CD4-positive, alpha-beta T cell treated with Interleukin-10 for 1 hour (primary cell): ENCODE results near the gene TRIM15.
"Not testable (repeated sequence)": the region's sequence is repeated elsewhere in the genome, so short reads cannot be mapped to it uniquely, and the experiment has no call there.

Experiments
- DNase-seq: peaks from one replicate; pipeline ENCODE4 v3.0.0-alpha.2; 2020

Gene TRIM15

DNA sequence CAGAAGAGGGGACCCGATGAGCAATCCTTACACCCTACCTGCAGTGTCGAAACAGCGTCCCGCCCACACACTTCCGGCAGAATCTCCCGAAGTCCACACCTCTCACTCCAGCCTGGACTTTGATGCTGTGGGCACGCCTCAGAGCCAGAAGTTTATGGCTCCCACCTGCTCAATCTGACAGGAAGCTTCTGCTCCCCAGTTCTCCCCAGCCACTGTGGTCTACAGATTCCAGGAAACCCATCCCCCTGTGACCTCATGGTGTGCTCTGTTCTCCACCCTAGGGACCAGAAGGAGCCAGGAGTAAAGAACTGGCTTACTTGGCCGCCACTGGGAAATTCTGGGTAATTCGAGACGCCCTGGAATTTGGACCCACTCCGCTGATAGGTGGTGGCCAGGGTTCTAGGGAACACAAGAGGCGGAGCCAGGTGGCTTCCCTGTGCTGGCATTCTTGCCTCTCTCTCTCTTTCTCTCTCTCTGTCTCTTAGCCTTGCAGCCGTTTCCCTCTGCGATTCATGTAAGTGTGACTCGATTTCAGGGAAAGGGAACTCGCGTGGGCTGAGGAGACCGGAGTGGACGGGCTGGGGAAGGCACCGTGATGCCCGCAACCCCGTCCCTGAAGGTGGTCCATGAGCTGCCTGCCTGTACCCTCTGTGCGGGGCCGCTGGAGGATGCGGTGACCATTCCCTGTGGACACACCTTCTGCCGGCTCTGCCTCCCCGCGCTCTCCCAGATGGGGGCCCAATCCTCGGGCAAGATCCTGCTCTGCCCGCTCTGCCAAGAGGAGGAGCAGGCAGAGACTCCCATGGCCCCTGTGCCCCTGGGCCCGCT is at the start of gene TRIM15:
TRIM15 (plus strand) TSS at position 457 of the 828 bp plus-strand sequence; CDS start at position 596, 139 bp downstream.
- peak; percentile 27 for DNase-seq

DNA sequence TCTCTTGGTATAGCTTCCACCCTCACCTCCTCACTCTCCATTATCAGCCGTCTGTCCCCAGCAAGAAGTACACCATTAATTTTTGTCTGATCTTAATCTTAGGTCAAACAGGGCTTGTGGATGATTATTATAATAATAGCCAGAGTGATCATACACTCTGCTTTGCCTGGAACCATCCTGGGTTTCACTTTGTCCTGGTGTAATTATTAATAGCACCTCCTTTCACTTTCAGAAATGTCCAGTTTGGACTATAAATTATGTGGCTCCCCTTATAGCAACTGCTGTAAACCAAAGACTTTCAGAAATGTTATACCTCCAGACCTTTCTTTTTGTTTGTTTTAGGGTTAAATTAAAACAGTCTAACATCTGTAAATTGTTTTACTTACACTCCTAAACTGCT is 49.5 kb upstream of the TRIM15 start:
- DNase-seq, result no peak

- DNase-seq, result no peak
Observed at GRCh38 chr6:30116724-30117123, 46.6 kb upstream of the TRIM15 start.

DNA sequence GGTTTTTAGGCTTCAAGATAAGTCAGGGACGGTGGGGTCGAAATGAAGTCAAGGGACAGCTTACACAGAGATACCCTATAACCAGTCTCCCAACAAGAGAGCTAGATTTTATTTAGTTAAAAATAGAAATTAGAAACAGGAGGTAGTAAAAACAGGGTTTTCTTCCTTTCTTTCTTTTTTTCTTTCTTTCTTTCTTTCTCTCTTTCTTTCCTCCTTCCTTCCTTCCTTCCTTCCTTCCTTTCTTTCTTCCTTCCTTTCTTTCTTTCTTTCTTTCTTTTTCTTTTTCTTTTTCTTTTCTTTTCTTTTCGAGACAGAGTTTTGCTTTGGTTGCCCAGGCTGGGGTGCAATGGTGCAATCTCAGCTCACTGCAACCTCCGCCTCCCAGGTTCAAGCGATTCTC is 44.7 kb upstream of the TRIM15 start:
- DNase-seq, result not testable (repeated sequence)

GRCh38 chr6:30121446-30122366 is 41.6 kb upstream of the TRIM15 start:
- no peak for DNase-seq

DNA sequence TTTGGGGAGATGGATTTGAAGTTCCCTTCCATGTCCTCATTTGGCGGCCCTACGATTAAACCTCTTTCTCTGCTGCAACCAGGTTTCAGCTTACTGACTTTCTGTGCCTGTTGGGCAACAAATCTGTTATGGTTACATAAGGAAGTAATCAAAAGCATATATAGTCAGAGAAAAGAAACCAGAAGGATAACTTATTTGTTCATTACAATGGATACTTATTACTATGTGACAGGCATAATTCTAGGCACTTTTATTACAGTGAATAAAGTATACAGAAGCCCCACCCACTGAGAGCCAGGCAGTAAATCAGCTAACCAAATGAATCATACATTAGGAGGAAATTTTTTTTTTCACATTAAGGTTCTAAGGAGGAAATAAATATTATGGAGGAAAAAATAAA is 40.8 kb upstream of the TRIM15 start:
- DNase-seq, result no peak

DNA sequence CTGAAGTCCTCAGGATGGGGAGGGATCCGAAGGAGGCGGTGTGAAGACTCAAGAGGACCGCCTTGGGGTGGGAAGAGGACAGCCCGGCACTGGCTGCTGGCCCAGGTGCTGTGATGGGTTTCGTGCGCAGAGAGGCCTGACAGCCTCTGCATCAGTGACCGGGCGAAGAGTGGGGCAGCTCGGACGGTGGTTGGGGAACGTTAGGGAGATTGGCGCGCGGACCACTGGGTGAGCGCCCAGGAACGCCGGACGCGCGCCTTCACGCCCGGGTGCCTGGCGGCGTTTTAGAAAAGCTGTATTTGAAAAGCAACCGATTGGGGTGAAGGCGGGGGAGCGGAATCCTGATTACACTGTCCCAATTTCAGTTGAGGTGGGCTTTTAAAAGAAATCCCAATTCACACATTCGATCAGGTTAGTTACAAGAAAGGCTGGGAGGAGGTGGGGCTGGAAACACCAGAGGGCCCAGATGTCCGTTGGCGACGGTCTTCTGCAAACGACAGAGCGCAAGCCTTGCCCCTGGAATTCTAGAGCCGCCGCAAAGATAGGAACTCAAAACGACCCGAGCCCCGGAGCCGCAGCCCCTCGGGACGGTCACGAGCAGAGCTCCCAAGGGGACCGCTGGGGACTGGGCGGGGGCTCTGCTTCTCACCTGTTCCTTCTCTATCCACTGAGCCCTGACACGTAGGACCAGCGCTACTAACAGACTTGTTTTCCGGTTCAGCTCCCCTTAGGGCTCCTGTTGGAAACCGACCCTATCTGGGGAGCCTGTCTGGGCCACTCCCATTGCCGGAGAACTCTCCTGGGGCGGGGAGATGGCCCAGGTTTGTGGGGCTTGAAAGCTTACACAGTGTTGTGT is 35.9 kb upstream of the TRIM15 start:
- no peak for DNase-seq

DNA sequence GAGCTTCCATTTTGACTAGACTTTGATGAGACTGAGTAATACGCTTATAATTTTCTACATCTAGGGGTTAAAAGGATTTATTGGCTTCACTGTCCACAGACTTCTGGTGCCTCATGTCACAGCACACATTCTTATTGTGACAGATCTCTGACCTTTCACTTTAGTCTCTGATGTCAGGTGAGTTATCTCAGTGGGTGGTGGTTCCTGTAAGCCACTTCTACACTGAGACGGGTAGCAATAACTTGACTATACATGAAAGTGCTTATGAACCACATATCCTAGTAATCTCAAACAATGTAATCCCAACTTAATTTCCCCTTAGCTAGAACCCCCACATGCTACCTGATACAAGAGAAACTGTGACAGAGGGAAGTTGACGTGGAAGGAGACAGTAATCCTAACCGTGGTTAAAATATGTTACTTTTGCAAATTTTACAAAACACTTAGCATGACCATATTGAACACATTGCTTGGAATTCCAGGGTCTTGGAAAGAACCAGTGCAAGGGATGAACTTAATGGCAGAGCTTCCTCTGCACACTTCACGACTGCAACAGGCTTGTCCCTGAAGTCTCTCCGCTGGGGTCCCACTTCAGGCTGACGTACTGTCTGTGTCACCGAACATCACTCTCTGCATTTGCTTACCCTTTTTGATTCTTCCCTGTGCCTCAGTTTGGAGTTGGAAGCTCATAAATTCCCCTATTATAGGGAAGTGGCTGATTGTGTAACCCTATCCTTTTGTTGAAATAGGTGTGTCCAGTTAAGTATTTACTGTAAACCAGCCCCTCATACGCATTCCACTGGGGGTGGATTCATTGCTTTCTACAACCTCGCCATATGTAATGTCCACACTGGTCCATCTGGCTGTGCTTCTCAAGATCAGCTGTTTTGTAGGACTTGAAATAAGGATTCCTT is 33.8 kb upstream of the TRIM15 start:
- no peak for DNase-seq

- no peak for DNase-seq
Observed at GRCh38 chr6:30130179-30130679, 33.1 kb upstream of the TRIM15 start.

GRCh38 chr6:30130887-30131862 is 32.2 kb upstream of the TRIM15 start:
- DNase-seq, result peak; percentile 85

DNA sequence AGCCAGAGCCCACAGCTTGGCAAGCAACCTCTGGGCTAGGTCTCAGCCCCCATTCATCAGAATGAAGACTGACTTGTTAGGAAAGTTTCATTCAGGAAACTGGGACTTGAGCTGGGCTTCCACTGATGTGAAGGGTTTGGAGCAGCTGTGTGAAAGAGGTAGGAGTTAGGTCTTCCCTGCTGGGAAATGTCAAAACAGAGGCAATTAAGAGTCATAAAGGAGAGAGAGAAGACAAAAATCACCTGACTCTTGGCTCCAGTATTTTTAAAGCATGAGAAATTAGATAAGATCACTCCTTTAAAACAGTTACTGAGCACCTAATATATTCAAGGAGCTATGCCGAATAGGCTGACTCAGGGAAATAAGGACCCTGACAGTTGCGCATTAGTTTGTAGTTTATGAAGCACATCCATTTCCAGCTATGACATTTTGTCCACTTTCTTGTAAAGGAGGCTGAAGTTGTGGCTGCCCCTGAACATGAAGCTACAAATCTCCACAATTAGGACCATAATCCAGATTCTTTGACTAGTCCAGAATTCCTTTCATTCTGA is 31.3 kb upstream of the TRIM15 start:
- DNase-seq, result no peak

- no peak for DNase-seq
Observed at GRCh38 chr6:30135147-30135546, 28.2 kb upstream of the TRIM15 start.

DNA sequence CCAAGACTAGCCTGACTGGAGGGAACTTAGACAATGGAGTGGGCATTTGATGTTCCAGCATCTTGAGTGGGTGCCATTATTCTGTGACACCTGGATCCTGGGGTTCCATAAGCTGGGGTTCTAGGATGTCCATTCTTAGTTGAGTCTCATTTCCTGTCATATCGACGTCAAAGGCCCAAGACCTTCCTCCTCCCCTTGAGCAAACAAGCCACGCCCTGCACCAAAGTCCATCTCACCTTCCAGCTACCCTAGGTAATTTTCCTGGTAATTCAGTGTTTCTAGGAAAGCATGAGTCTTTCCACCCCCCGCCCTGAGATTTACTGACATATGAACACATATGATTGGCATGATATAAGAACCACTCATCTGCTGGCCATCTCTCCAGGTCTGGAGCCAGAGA is 27.6 kb upstream of the TRIM15 start, which contains the start of gene TRIM40:
TRIM40 (plus strand) TSS at position 384 of the 400 bp plus-strand sequence. CDS start 897 bp downstream, outside the sequence.
- no peak for DNase-seq

- no peak for DNase-seq
Observed at GRCh38 chr6:30136570-30137286, 26.6 kb upstream of the TRIM15 start.

GRCh38 chr6:30140240-30140639 is 23.1 kb upstream of the TRIM15 start:
- not testable (repeated sequence) for DNase-seq

DNA sequence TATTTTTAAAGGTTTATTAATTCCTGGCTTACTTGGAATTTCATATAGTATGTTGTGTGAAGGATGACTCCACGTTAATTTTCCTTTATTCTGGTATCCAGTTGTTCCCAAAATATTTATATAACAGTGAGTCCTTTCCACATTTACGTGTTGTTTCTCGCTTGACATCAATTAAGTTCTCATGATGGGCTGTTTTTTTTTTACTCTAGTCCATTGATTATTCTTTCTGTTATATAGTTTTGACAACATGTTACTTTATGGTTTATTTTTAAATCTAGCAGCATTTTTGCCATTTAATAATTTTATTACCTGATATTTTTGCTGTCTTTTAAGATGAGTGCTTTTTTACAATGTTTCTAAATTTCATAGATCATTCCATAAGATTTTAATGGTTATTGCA is 20.7 kb upstream of the TRIM15 start:
- no peak for DNase-seq

DNA sequence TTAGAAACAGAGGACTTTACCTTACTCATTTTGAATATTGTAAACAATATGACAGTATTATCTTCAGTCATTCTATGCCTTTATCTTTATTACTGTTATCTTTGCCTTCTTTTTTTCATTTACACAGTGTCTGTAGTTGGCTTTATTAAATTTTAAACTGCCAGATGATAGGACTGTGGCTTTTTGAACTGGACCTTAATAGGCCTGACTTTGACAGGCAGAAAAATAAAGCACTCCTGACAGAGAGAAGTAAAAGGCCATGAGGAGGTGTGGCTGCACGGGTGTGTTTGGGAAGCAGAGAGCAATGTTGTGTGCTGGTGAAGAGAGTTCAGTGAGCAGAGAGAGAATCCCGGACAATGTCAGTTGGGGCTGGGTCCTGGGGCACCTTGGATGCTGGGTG is 19.6 kb upstream of the TRIM15 start:
- no peak for DNase-seq

DNA sequence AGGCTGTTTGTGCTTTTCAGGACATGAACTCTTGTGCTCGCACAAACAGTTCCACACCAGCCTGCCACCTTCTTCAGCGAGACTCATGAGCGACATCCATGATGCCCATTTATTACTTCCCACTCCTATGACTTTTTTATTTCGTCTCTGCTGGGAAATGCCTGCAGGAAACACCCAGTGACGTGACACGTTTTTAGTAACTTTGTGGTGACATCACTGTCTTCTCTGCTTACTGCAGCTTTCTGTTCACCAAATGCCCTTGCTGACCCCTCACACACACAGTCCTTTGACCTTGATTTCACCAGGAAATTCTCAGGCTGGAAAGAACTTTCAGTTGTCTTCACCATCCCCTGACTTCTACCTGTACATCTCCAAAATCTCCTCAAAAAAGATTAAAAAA is 18.5 kb upstream of the TRIM15 start:
- no peak for DNase-seq

DNA sequence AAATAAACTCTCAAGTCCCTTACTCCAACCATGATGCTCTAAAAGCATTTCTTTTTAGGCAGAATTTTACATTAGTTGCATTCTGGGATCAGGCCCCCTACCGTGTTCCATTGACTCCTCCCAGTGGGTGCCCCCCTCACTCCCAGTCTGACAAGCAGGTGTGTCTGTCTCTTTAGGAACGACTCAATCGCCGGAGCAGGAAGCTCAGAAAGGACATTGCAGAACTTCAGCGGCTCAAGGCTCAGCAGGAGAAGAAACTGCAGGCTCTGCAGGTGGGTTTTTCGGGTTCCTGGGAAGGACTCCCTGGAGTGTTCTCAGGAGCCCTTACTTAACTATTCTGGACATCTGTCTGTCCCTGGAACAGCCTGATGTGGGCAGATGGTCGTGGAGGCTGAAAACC is 17.5 kb upstream of the TRIM15 start:
- no peak for DNase-seq
